HG03558 (cell line): ENCODE results near the gene MBNL1.
A peak's percentile ranks its signal among the peaks of the same experiment; 100 is the strongest.

Experiments
- ATAC-seq: cut with Tn5 transposase; IDR thresholded peaks from one replicate; pipeline ENCODE4 v1.9.1; 2021; ENCODE audit warnings: moderate number of reproducible peaks; ENCODE audit not compliant: unreplicated experiment; ENCODE audit errors: extremely low read depth

The MBNL1 gene

DNA sequence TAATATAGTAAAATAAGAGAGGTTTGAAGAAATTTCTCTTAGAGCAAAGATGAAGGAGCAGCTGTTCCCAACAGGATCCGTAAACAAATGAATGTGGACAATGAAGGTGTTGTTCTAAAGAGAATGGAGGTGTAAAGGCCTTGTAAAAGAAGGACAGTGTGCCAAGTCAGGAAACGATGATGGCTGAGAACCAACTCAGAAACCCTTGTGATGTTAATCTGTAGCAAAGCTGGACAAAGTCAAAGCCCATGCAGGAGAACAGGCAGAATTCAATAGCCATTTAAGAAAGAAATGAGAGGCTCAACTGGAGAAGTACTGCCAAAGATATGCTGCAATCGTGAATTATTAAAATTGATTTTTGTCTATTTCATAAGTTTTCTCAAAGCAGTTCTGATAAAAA is 192.2 kb downstream of the MBNL1 start:
- no peak for ATAC-seq

DNA sequence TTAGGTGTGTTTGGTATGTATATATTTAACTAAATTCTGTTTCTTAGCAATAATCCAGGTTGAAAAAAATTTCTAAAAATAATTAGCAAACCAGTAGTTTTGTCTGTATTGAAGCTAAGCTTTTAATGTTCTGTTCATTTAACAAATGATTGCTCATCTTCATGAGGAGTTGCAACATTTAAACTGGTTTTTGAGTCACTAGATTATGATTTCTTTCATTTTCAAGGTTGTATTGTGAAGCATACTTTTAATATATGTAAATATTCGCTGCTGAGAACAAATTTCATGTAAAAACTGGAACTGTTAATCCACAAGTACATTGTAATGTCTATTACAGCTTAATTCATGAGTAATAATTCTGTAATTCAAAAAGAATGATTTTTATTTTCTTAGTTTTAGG is 192.7 kb downstream of the MBNL1 start:
- ATAC-seq: no peak

DNA sequence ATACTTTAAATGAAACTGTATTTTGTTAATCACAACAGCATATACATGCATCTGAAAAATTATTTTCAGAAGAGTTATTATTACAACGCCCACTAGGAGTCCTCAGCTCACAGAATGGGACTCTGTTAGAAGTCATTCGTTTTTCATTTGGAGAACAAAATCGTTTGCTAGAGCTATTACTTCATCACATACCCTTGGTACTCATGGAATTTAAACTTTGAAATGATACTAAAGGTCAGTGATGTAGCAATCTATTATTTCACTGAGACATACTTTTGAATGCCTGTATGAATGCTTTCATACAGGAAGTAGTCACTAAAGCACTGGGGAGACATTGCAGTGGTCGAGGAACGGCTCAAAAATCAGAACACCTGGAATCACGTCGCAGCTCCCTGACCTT is 198.1 kb downstream of the MBNL1 start:
- ATAC-seq: no peak

DNA sequence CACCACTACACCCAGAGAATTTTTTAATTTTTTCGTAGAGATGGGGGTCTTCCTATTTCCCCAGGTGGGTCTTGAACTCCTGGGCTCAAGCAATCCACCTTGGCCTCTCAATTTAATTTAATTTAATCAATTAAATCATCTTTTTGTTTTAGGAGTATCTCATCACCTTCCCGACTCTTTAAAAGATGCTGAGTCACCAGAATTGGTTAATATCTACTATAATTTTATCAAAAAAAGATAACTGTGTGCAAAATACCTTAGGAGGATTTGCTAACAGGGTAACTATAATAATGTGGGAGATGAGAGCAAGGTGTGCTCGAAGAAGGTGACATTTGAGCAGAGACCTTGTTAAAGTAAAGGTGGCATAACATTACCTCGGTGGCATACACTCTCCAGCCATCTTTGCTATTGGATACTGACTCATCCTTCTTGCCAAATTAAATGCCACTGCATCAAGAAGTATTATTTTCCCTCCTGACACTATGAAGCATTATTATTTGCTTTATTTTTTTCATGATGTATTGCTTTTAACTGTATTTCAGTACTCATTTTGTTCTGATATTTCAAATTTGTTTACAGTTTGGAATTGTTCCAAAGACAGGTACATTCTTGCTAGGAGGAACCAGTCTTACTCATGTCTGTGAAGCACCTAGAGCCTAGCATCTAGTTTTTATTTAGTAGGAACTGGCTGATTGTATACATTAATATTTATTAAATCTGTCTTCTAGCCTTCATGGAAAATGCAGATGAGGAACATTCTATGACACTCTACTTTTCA is 200.7 kb downstream of the MBNL1 start:
- no peak for ATAC-seq

GRCh38 chr3:152470095-152470494 is 201.4 kb downstream of the MBNL1 start:
- ATAC-seq: no peak

- no peak for ATAC-seq
Observed at GRCh38 chr3:152470893-152471292, 202.2 kb downstream of the MBNL1 start.

DNA sequence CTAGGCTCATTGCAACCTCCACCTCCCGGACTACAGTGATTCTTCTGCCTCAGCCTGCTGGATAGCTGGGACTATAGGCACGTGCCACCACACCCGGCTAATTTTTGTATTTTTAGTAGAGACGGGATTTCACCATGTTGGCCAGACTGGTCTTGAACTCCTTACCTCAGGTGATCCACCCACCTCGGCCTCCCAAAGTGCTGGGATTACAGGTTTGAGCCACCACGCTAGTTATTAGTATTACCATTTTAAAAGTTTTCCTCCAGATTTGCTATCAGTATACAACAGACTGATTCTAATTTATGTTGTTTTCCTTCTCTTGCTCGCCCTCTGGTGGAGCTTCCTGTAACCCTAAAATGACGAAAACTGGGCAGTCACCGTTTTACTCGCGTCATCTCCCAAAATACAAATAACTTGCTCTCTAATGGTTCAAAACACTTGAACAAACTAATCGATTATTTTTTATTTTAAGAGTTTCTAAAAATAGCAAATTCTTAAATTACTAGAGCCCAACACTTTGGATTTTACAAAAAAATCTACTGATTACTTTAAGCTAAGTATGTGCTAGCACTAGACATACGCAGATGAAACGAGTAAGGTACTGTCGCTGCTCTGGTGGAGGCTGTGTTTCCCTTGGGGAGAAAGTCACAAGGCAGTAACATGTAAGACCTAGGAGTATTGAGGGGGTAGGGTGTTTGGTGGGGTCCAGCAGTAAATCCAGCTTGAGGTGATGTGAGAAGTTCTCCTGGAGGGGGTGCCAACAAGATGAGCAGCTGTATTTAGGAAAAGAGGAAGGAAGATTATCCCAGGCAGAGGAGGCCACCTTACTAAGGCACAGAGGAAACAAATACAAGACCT is 203.3 kb downstream of the MBNL1 start:
- ATAC-seq: peak; percentile 53

GRCh38 chr3:152472672-152472954 is 203.9 kb downstream of the MBNL1 start:
- ATAC-seq: no peak

DNA sequence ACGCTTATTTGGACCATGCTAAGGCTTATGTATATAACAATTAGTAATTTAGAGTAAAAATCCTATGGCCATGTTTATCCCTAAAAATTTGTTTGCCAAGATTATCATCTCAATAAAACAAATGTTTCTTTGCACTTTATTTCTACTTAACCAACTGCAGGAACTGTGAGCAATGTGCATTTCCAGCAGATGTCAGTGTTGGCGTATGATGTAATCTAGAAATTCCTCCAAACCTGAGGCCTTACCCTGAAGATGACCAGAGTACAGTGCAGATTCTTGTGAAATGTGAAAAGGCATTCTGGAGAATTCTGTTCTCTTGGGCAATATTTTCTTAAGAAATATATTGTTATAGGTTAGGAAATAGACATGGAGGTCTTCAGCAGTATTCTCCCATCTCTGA is 205.9 kb downstream of the MBNL1 start:
- ATAC-seq: peak; percentile 46

DNA sequence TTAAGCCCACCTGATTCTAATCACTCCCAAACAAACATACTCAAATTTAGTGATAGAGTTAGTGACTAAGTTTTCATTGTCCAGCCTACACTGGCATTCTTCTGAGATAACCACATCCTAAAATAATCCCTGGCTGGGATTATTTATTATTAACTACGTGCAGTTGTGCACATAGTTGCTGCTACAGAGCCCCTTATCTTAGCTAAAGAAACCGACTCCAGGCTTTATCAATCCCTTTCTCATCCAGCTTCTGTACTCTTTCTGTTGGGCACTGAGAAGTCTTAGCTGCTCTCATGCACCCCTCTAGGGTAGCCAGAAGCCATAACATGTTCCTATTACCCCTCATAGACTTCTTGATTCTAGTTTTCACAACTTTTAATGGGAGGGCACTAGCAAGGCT is 208.7 kb downstream of the MBNL1 start:
- ATAC-seq: no peak

DNA sequence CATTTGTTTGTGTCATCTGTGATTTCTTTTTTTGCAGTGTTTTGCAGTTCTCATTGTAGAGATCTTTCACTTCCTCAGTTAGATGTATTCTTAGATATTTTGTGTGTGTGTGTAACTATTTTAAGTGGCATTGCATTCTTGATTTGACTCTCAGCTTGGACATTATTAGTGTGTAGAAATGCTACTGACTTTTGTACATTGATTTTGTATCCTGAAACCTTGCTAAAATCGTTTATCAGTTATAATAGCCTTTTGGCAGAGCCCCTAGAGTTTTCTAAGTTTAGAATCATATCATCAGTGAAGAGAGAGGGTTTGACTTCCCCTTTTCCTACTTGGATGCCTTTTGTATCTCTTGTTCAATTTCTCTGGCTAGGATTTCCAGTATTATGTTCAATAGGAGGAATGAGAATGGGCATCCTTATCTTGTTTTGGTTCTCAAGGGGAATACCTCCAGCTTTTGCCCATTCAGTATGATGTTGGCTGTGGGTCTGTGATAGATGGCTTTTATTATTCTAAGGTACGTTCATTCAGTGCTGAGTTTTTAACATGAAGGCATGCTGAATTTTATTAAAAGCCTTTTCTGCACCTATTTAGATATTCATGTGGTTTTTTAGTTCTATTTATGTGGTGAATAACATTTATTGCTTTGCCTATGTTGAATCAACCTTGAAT is 211.7 kb downstream of the MBNL1 start:
- peak; percentile 90 for ATAC-seq

GRCh38 chr3:152486364-152486763 is 217.6 kb downstream of the MBNL1 start:
- ATAC-seq: no peak

DNA sequence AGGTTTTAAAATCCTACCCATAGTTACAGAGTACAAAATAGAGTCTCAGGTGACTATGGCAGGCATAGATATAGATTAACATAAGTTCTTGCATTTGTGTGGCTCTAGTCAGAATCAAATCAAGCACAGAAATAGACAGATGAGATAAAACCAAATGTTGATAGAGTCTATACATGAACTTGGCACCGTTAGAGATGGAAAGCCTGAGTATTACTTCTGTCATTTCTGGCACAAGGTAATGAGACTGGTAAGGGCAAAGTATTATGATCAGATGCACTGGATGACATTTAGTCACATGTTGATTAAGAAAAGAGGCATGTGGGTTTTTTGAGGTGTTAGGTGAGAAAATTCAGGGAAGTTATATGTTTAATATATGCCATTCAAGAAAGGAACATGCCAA is 219.7 kb downstream of the MBNL1 start:
- ATAC-seq: no peak

GRCh38 chr3:152491922-152492321 is 223.2 kb downstream of the MBNL1 start:
- ATAC-seq: no peak

- ATAC-seq: no peak
Observed at GRCh38 chr3:152496286-152496685, 227.6 kb downstream of the MBNL1 start.

- no peak for ATAC-seq
Observed at GRCh38 chr3:152496716-152497115, 228.0 kb downstream of the MBNL1 start.

- no peak for ATAC-seq
Observed at GRCh38 chr3:152497457-152497856, 228.7 kb downstream of the MBNL1 start.

- ATAC-seq: no peak
Observed at GRCh38 chr3:152497890-152498289, 229.2 kb downstream of the MBNL1 start.

DNA sequence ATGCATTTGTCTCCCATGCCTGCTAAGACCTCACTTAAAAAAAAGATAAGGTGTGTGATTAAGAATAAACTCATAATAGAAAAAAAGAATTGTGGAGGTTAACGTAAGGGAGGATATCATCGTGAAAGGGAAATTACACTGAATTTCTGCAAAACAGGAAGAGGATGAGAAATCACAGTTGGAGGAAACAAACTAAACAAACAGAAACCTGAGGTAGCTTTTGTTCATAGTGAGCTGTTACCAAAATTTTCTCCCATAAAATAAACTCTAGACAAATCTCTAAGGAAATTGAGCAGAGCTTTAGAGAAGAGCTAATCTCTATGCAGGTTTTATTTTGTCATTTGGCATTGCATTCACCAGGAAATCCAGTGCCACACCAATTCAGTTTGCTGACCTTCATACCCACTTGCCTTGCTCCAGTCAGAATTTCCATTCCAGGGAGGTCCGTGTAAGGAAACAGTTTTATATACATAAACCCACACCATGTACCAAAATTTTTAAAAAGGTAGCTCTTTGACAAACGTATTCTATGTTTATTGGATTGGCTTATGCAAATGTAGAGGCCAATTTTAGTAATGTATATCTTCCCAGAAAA is 231.2 kb downstream of the MBNL1 start:
- no peak for ATAC-seq

GRCh38 chr3:152505926-152506325 is 237.2 kb downstream of the MBNL1 start:
- ATAC-seq: peak; percentile 89

DNA sequence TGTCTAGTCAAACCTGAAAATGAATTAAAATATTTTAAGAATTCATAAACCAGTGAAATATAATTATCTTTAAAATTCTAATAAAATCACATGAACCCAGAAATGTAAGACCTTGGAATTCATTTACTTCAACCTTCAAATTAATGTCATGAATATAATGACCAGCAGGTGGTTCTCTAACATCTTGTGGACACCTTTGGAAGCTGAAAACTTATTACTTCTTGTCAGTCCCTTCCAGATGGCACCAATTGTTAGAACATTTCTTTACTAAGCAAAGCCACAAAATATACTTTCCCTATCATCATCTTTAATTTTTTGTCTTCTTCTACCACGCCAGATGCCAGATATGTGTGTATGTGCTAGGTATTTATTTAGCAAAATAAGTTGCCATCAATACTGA is 240.0 kb downstream of the MBNL1 start:
- no peak for ATAC-seq
